Stomach smooth muscle (tissue), 2 donors: ENCODE results near the gene ZNF497.
A peak's percentile ranks its signal among the peaks of the same experiment; 100 is the strongest.

Source experiments
- H3K27ac ChIP-seq: one replicate; pipeline ENCODE4 v1.7.0; 2013; ENCODE audit warnings: mild to moderate bottlenecking, low read length, inconsistent platforms
- H3K27me3 ChIP-seq, 2 donors: one replicate each; pipeline ENCODE4 v1.7.0; 2013; ENCODE audit warnings: low read length in 2 of 2; ENCODE audit not compliant: insufficient read depth in 2 of 2, control insufficient read depth in 1 of 2
- H3K36me3 ChIP-seq, 2 donors: one replicate each; pipeline ENCODE4 v1.7.0; 2013; ENCODE audit warnings: low read length in 2 of 2; ENCODE audit not compliant: control insufficient read depth in 2 of 2, insufficient read depth in 2 of 2
- H3K4me1 ChIP-seq: one replicate; pipeline ENCODE4 v1.7.0; 2013; ENCODE audit warnings: low read length; ENCODE audit not compliant: control insufficient read depth, insufficient read depth
- H3K4me3 ChIP-seq, 2 donors: one replicate each; pipeline ENCODE4 v1.7.0; 2013; ENCODE audit warnings: low read length in 2 of 2
- H3K9ac ChIP-seq, 2 donors: one replicate each; pipeline ENCODE4 v1.7.0; 2013; ENCODE audit warnings: low read length in 2 of 2, mild to moderate bottlenecking in 1 of 2
- H3K9me3 ChIP-seq, 2 donors: one replicate each; pipeline ENCODE4 v1.7.0; 2013; ENCODE audit warnings: low read length in 2 of 2; ENCODE audit not compliant: control insufficient read depth in 2 of 2
- donor health status: healthy.
- donor health status: Pancreatic carcinoma.

ZNF497 gene

GRCh38 chr19:58338336-58338735 is 24.2 kb downstream of the ZNF497 start:
- H3K27ac ChIP-seq = no peak overlapping the region
- peaks cover 15 to 44% of the 10 kb centered on the region in 2 donors for H3K36me3 ChIP-seq
- no peak overlapping the region for H3K9ac ChIP-seq
- H3K4me3 ChIP-seq = no peak overlapping the region
- H3K9me3 ChIP-seq = no peaks in the 10 kb centered on the region
- H3K27me3 ChIP-seq = no peaks in the 10 kb centered on the region
- H3K4me1 ChIP-seq = no peaks in the 10 kb centered on the region

DNA sequence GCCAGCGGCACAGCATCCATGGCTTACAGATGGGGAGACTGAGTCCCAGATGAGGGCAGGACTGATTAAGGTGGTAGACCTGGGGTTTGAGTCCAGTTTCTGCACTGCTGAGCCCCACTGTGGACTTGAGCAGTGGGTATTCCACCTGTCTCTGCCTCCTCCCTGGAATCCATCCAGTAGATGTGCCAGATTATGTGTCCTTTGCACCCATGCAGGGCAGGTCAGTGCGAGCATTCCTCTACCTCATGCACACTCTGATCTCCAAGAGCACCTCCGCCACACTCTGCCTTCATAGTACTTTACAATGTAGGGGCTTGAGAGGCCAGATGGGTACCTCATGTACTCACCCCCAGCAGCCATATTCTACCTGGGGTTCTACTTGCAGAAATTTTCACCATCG is 25.7 kb downstream of the ZNF497 start:
- no peaks in the 10 kb centered on the region for H3K4me1 ChIP-seq
- no peaks in the 10 kb centered on the region for H3K27me3 ChIP-seq
- peaks cover 15 to 44% of the 10 kb centered on the region in 2 donors for H3K36me3 ChIP-seq
- no peak overlapping the region for H3K4me3 ChIP-seq
- H3K9ac ChIP-seq = no peak overlapping the region
- no peak overlapping the region for H3K27ac ChIP-seq
- H3K9me3 ChIP-seq = no peaks in the 10 kb centered on the region

- Histone ChIP-seq H3K9ac (no peak overlapping the region), H3K4me1 (no peaks in the 10 kb centered on the region), H3K27ac (no peak overlapping the region), H3K27me3 (no peaks in the 10 kb centered on the region), H3K4me3 (no peak overlapping the region), H3K9me3 (no peaks in the 10 kb centered on the region), H3K36me3 (peaks cover 15 to 44% of the 10 kb centered on the region in 2 donors)
These were observed 26.3 kb downstream of the ZNF497 start for GRCh38 chr19:58336216-58336615.

- H3K27ac ChIP-seq = no peak overlapping the region
- no peaks in the 10 kb centered on the region for H3K4me1 ChIP-seq
- H3K36me3 ChIP-seq = peaks cover 15 to 41% of the 10 kb centered on the region in 2 donors
- no peak overlapping the region for H3K9ac ChIP-seq
- H3K27me3 ChIP-seq = no peaks in the 10 kb centered on the region
- H3K4me3 ChIP-seq = no peak overlapping the region
- H3K9me3 ChIP-seq = no peaks in the 10 kb centered on the region
These were observed 26.9 kb downstream of the ZNF497 start for GRCh38 chr19:58335630-58336029.

DNA sequence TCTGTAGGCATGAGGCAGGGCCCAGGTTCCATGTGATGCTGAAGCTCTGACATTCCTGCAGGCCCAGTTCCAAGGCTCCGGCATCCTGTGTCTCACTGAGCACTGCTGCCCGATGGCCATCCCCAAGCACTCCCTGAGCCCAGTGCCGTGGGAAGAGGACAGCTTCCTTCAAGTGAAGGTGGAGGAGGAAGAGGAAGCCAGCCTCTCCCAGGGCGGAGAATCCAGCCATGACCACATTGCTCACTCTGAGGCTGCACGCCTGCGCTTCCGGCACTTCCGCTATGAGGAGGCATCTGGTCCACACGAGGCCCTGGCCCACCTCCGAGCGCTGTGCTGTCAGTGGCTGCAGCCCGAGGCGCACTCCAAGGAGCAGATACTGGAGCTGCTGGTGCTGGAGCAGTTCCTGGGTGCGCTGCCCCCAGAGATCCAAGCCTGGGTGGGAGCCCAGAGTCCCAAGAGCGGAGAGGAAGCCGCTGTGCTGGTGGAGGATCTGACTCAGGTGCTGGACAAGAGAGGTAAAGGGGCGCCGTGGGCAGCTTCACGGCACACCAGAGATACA is 27.8 kb downstream of the ZNF497 start:
- no peak overlapping the region for H3K4me3 ChIP-seq
- no peak overlapping the region for H3K27ac ChIP-seq
- no peaks in the 10 kb centered on the region for H3K9me3 ChIP-seq
- H3K27me3 ChIP-seq = no peaks in the 10 kb centered on the region
- H3K36me3 ChIP-seq = peaks cover 15 to 38% of the 10 kb centered on the region in 2 donors
- H3K4me1 ChIP-seq = no peaks in the 10 kb centered on the region
- no peak overlapping the region for H3K9ac ChIP-seq

GRCh38 chr19:58332697-58333096 is 29.9 kb downstream of the ZNF497 start:
- Histone ChIP-seq H3K36me3 (peaks cover 5 to 19% of the 10 kb centered on the region in 2 donors), H3K4me3 (no peak overlapping the region), H3K27ac (no peak overlapping the region), H3K27me3 (no peaks in the 10 kb centered on the region), H3K9me3 (no peaks in the 10 kb centered on the region), H3K9ac (no peak overlapping the region), H3K4me1 (peaks cover 13% of the 10 kb centered on the region)

DNA sequence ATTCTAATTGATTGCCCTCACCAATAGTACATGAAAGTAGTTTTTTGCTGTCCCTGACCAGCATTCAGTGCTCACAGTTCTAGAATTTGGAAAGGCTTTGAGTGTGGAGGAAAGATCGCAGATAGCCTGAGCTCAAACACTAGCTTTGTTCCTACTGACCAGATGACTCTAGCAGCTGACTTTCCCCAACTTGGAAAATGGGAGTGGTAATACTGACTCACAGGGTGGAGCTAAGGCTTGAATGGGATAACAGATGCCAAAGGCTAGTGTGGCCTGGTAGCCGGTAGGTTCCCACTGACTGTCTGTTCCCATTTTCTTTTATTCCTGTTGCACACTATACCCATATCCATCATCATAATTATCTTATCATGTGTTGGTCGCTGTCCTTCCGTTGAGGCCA is 32.1 kb downstream of the ZNF497 start:
- H3K9me3 ChIP-seq = no peaks in the 10 kb centered on the region
- no peak overlapping the region for H3K4me3 ChIP-seq
- peaks cover 31% of the 10 kb centered on the region for H3K4me1 ChIP-seq
- H3K36me3 ChIP-seq = peaks cover 5 to 7% of the 10 kb centered on the region in 2 donors
- H3K27ac ChIP-seq = no peak overlapping the region
- no peak overlapping the region for H3K9ac ChIP-seq
- no peaks in the 10 kb centered on the region for H3K27me3 ChIP-seq

GRCh38 chr19:58328999-58329398 is 33.6 kb downstream of the ZNF497 start:
- Histone ChIP-seq H3K27ac (no peak overlapping the region), H3K4me3 (no peak overlapping the region), H3K4me1 (peaks cover 33% of the 10 kb centered on the region), H3K9ac (no peak overlapping the region), H3K9me3 (no peaks in the 10 kb centered on the region), H3K36me3 (no peaks in the 10 kb centered on the region), H3K27me3 (no peaks in the 10 kb centered on the region)

DNA sequence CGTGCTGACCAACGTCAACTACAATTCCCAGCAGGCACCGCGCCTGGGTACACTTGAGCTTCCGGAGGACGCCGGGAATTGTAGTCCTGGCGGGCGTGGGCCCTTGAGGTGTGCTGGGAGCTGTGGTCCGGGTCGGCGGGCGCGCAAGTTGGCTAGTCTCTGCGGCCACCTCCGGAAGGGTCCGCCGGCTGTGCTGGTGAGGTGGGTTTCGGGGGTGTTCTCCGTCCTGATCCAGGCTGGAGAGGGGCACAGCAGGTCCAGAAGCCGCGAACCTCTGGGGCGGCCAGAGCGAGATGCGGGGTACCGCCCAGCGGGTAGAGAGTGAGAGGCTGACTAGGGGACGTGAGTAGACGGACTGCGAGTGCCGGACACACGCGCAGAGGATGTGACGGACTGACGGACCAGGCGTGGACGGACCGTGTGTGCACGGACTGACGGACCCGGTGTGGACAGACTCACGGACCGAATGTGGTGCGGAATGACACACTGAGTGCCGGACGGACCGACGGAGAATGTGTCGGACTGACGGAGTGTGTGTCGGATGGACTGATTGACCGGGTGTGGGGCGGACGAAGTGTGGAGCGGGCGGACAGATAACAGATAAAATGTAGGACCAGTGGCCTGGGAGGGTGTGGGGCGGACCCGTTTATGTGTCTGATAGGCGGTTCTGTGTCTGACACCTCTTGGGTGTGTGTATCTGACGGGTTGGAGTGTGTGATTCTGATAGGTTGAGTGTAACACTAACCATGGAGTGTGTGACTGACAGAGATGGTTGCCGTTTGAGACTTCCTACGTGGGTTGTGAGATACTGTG is 35.4 kb downstream of the ZNF497 start, which contains the start of gene ZSCAN22:
ZSCAN22 (plus strand) TSS at position 81 of the 813 bp plus-strand sequence. CDS start 7,809 bp downstream, outside the sequence.
- Histone ChIP-seq H3K9me3 (no peaks in the 10 kb centered on the region), H3K4me1 (peaks cover 33% of the 10 kb centered on the region), H3K27me3 (no peaks in the 10 kb centered on the region), H3K4me3 (peak within 1 kb of the TSS; percentile 98 to 100), H3K9ac (peak within 1 kb of the TSS; percentile 96 to 98), H3K27ac (peak within 1 kb of the TSS; percentile 86), H3K36me3 (peaks cover 0 to 5% of the 10 kb centered on the region in 2 donors)

- Histone ChIP-seq H3K36me3 (peaks cover 0 to 8% of the 10 kb centered on the region in 2 donors), H3K27me3 (no peaks in the 10 kb centered on the region), H3K27ac (peak overlapping the region; percentile 86), H3K4me1 (peaks cover 33% of the 10 kb centered on the region), H3K9ac (peak overlapping the region; percentile 92 to 98), H3K4me3 (peak overlapping the region; percentile 98 to 100), H3K9me3 (no peaks in the 10 kb centered on the region)
These were observed 36.0 kb downstream of the ZNF497 start for GRCh38 chr19:58326501-58326913.
